HEK293T (cell line): ENCODE results near the gene OR5A2.

Source experiments
- BHLHE40 ChIP-seq: fragments of 450-650 bp; IDR thresholded peaks from 2 replicates; pipeline ENCODE4 v1.6.1; 2016; ENCODE audit warnings: mild to moderate bottlenecking, moderate library complexity, borderline replicate concordance
- ELF4 ChIP-seq: fragments of 450-650 bp; IDR thresholded peaks from 2 replicates; pipeline ENCODE4 v1.6.1; 2017; ENCODE audit warnings: antibody characterized with exemption
- FOXK2 ChIP-seq: fragments of 450-650 bp; IDR thresholded peaks from 2 replicates; pipeline ENCODE4 v1.6.1; 2016; ENCODE audit warnings: mild to moderate bottlenecking
- FOXM1 ChIP-seq: fragments of 450-650 bp; IDR thresholded peaks from 2 replicates; pipeline ENCODE4 v1.6.1; 2017; ENCODE audit warnings: mild to moderate bottlenecking, borderline replicate concordance
- HDGF ChIP-seq: fragments of 450-650 bp; IDR thresholded peaks from 2 replicates; pipeline ENCODE4 v1.6.1; 2017; ENCODE audit warnings: antibody characterized with exemption, borderline replicate concordance
- L3MBTL2 ChIP-seq: fragments of 450-650 bp; conservative IDR thresholded peaks from 2 replicates; pipeline ENCODE4 v1.6.1; 2016; ENCODE audit warnings: mild to moderate bottlenecking
- NFRKB ChIP-seq: fragments of 450-650 bp; IDR thresholded peaks from 2 replicates; pipeline ENCODE4 v1.6.1; 2016; ENCODE audit warnings: mild to moderate bottlenecking, moderate library complexity
- PKNOX1 ChIP-seq: fragments of 450-650 bp; IDR thresholded peaks from 2 replicates; pipeline ENCODE4 v1.6.1; 2016
- SP1 ChIP-seq: fragments of 450-650 bp; IDR thresholded peaks from 2 replicates; pipeline ENCODE4 v1.6.1; 2017
- SUZ12 ChIP-seq: fragments of 450-650 bp; IDR thresholded peaks from 2 replicates; pipeline ENCODE4 v1.6.1; 2016; ENCODE audit warnings: mild to moderate bottlenecking
- ZNF384 ChIP-seq: fragments of 450-650 bp; IDR thresholded peaks from 2 replicates; pipeline ENCODE4 v1.6.1; 2016

GRCh38 chr11:59400461-59401261 is 25.6 kb downstream of the OR5A2 start:
- TF ChIP-seq FOXK2 (no peak), BHLHE40 (no peak), ZNF384 (no peak), SP1 (no peak), SUZ12 (no peak), HDGF (no peak), L3MBTL2 (no peak), FOXM1 (no peak), PKNOX1 (no peak), ELF4 (no peak), NFRKB (no peak)
